Naive thymus-derived CD8-positive, alpha-beta T cell (primary cell): ENCODE data around the gene ALS2CL. TPM values are rescaled to one million over a fixed set of nuclear protein-coding genes. Genes with fewer than 3 reads are reported as not detected.
A peak's percentile ranks its signal among the peaks of the same experiment; 100 is the strongest.

Source experiments
- ATAC-seq, 2 donors: fragments of 150-1000 bp; cut with Tn5 transposase in 1 of 2; sonication (Bioruptor Pico), chemical (Tn5 transposase) in 1 of 2; 1 replicate in 1 of 2; 2 replicates in 1 of 2; pipeline ENCODE4 v1.10.0; 2021; ENCODE audit warnings: mild to moderate bottlenecking in 2 of 2, moderate library complexity in 2 of 2
- POLR2A ChIA-PET: fragments of 350-600 bp; sonication (Branson Sonifier 250); formaldehyde crosslinking; loops from one replicate; lab custom pipeline; 2021; ENCODE audit warnings: antibody characterized with exemption; lab: Charles Lee
- DNase-seq, 10 donors: peaks; one replicate each; pipeline versions ENCODE4 v3.0.0 to v3.0.0-alpha.2; 2020 to 2022
- H3K27ac Mint-ChIP-seq, 10 donors: one replicate each; pipeline ENCODE4 v1.8.0; 2020 to 2022; ENCODE audit warnings: mild to moderate bottlenecking in 10 of 10, mixed read lengths in 10 of 10, moderate library complexity in 4 of 10, inconsistent platforms in 1 of 10
- H3K27me3 Mint-ChIP-seq, 5 donors: one replicate each; pipeline ENCODE4 v1.8.0; 2021 to 2022; ENCODE audit warnings: mixed read lengths in 5 of 5
- H3K36me3 Mint-ChIP-seq, 3 donors: one replicate each; pipeline ENCODE4 v1.8.0; 2020 to 2022; ENCODE audit warnings: mixed read lengths in 3 of 3, mild to moderate bottlenecking in 2 of 3, inconsistent platforms in 1 of 3
- H3K4me1 Mint-ChIP-seq, 4 donors: one replicate each; pipeline ENCODE4 v1.8.0; 2021 to 2022; ENCODE audit warnings: mixed read lengths in 4 of 4
- H3K4me3 Mint-ChIP-seq, 10 donors: one replicate each; pipeline ENCODE4 v1.8.0; 2020 to 2022; ENCODE audit warnings: mild to moderate bottlenecking in 10 of 10, mixed read lengths in 10 of 10, moderate library complexity in 6 of 10, inconsistent platforms in 1 of 10
- H3K9me3 Mint-ChIP-seq, 9 donors: one replicate each; pipeline ENCODE4 v1.8.0; 2020 to 2022; ENCODE audit warnings: mixed read lengths in 9 of 9, mild to moderate bottlenecking in 3 of 9, inconsistent platforms in 1 of 9, moderate library complexity in 1 of 9
- polyA plus RNA-seq, 3 donors: library from polyadenylated mRNA; unstranded; fragments of 300-500 nt; fragmentation: Illumina TruSeq; gene quantifications; one replicate each; pipeline ENCODE4 v1.2.3, GENCODE V29; 2021
- total RNA-seq, 8 experiments: library from RNA in 2 of 8; stranded (reverse) in 2 of 8; gene quantifications; one replicate each; pipeline ENCODE4 v1.2.3 and lab custom pipeline; 2021 to 2026

Gene ALS2CL
- total and polyA plus RNA-seq, 5 experiments from 2014 or later, result 0.48 to 10.2 (median 1.2) TPM

DNA sequence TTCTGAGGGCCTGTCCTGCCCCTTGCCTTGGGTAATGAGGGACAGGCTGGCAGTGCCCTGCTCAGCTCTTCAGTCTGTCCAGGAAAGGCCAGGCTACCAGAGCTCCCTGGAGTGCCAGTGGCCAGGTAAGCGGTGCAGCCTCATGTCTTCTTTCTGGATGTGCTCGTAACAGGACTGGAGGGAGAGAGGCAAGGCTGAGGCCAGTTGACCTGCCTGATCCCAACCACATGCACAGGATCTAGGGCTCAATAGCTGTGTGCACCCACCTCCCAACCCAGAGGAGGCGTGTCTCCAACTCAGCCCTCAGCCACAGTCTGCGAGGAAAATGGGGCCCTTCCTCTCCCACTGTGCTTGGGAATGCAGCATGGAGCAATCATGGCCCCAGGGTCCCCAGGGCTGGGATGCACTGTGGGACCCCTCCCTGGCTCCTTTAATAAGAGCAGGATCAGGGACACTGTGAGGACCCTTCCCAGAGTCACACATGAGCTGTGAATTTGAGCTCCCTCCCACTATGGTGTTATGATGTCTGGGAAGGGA lies 22.5 kb downstream of the ALS2CL start:
- Mint-ChIP-seq H3K27me3 (no peaks in the 10 kb centered on the region), H3K4me3 (no peak overlapping the region), H3K4me1 (no peaks in the 10 kb centered on the region), H3K36me3 (no peaks in the 10 kb centered on the region), H3K9me3 (no peaks in the 10 kb centered on the region), H3K27ac (no peak overlapping the region)
- POLR2A ChIA-PET, result no interaction called here
- DNase-seq, result no peak
- ATAC-seq, result no peak

DNA sequence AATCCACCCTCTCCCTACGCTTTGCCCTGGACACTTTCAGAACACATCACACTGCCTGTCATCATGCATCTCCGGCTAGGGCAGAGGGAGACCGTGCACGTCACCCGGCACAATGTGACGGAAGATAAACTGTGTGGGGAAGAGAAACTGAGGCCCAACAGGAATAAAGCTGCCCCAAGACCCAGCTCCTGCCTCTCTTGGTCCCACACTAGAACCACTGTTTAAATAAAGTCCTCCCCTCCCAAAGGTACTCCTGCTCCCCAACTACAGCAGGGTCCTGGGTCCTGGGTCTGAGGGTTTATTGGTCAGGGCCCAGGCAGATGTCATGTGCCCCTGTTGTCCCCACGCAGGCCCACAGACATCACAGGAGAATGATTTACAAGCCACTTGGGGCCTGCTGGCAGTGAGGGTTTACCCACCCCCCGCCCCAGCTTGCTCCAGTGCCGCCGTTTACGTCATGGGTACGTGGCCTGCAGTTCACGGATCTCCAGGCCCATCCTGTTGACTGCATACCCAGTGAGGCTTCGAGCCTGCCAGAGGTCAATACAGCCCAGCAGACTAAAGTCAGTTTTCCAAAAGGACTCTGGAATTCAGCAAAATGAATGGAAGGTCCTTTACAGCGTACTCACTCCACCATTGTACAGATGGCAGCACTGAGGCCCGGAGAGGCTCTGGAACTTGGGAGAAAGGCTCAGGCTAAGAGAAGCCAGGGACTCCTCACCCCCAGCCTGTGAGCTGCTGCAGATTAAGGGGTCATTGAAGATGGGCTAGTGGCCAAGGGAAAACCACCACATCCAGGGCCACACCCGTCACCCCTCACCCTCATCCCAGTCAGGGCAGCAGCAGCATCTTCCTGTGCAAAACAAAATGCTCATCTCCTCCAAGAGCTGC lies 23.2 kb downstream of the ALS2CL start:
- H3K36me3 Mint-ChIP-seq, result no peaks in the 10 kb centered on the region
- ATAC-seq (no peak), DNase-seq (no peak)
- H3K4me3 Mint-ChIP-seq, result no peak overlapping the region
- H3K9me3 Mint-ChIP-seq, result no peaks in the 10 kb centered on the region
- H3K4me1 Mint-ChIP-seq, result no peaks in the 10 kb centered on the region
- no peaks in the 10 kb centered on the region for H3K27me3 Mint-ChIP-seq
- POLR2A ChIA-PET, result no interaction called here
- no peak overlapping the region for H3K27ac Mint-ChIP-seq

DNA sequence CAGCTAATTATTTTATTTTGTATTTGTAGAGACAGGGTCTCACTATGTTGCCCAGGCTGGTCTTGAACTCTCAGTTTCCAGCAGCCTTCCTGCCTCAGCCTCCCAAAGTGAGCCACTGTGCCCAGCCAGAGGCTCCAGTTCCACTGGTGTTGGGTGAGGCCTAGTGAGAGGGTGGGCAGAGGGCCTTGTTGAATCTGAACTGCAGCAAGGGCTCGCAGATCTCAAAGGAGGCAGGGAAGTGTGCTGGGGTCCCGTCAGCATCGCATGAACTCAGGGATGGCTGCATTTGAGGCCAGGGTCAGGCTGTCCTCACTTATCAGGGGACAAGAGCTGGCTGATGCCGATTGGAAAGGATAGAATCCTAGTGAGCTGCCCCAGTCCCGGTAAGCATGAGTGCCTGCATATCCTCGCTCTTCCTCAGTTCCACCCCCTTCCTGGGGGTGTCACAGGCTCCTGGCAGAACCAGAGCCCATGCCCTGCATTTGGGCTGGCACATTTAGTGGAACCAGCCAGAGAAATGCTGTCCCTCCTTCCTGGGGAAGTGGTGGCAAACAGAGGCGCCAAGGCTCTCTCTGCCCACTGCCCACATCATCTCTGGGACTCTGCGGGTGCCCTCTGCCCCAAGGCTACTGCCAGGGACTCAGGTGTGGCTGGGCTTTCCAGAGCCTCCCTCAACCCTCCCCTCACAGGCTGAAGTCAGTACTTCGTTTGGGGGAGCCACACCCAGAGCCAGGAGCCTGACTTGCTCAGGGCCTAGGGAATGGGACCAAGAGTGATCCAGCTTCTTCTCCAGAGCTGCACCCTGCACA lies 24.1 kb downstream of the ALS2CL start:
- POLR2A ChIA-PET, result no interaction called here
- H3K36me3 Mint-ChIP-seq, result no peaks in the 10 kb centered on the region
- peak overlapping the region in 1 of 10 donors; percentile 38 for H3K27ac Mint-ChIP-seq
- no peak overlapping the region for H3K4me3 Mint-ChIP-seq
- H3K4me1 Mint-ChIP-seq, result no peaks in the 10 kb centered on the region
- H3K27me3 Mint-ChIP-seq, result no peaks in the 10 kb centered on the region
- DNase-seq (no peak), ATAC-seq (no peak)
- no peaks in the 10 kb centered on the region for H3K9me3 Mint-ChIP-seq

DNA sequence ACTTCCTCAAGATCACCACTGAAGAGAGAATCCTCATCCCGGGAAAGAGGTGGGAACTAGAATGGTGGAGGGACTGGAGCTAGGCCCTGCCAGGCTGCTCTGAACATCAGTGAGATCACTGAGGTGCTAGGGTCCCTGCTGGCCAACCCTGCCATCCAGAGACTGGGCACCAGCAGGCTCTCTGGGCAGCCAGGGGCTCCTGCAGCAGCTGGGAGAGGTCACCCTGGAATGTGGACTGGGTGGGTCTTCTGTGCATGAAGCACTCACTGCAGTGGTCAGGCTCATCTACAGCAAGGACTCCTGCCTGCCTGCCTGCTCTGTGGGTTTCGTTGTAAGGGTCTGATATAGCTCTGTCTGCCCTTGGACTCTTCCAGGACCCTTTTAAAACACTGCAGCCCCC lies 24.9 kb downstream of the ALS2CL start:
- POLR2A ChIA-PET, result no interaction called here
- Mint-ChIP-seq H3K27me3 (no peaks in the 10 kb centered on the region), H3K36me3 (no peaks in the 10 kb centered on the region), H3K9me3 (no peaks in the 10 kb centered on the region), H3K4me3 (no peak overlapping the region), H3K27ac (peak overlapping the region in 1 of 10 donors; percentile 79), H3K4me1 (no peaks in the 10 kb centered on the region)
- DNase-seq, result no peak
- ATAC-seq, result no peak

DNA sequence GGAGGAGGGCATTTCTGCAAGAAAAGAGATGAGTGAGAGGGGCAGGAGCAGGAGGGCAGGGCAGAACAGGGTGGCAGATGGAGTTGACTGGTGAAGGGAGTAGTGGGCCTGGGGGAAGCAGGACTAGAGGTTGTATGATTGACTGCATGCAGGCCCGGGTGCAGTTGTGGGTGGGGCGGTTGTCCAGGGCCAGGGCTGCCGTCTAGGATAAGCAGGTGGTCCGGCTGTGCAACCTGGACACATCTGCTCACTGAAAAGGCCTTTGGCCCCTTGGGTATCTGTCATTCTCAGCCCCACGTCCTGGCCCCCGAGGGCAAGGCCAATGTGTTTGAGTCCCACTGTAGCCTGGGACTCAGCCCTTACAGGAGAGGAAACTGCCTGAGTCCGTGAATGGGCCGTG lies 25.4 kb downstream of the ALS2CL start:
- Mint-ChIP-seq H3K27ac (peak overlapping the region in 1 of 10 donors; percentile 79), H3K4me1 (no peaks in the 10 kb centered on the region), H3K4me3 (no peak overlapping the region), H3K27me3 (no peaks in the 10 kb centered on the region), H3K36me3 (no peaks in the 10 kb centered on the region), H3K9me3 (no peaks in the 10 kb centered on the region)
- ATAC-seq (no peak), DNase-seq (no peak)
- POLR2A ChIA-PET, result no interaction called here

DNA sequence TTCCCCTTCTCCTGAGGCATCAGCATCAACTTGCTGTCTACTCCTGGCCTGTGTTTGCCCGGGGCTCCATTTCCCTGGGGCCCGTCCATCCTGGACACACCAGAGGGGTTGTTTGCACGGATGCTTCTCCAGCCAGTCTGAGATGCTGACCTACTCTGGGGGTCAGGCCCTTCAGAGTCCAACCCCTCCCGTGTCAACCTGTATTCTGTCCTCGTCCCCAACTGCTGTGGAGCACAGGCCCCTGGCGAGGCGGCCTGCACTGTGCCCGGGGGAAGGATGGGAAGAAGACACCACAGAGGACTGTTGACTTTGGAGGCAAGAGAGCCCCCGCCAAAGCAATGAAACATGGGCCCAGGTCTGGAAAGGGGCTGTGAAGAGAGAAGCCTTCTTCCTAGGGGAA lies 25.8 kb downstream of the ALS2CL start:
- ATAC-seq, result no peak
- Mint-ChIP-seq H3K27ac (peak overlapping the region in 1 of 10 donors; percentile 79), H3K27me3 (peaks cover 0 to 2% (median 0%) of the 10 kb centered on the region in 5 donors), H3K36me3 (no peaks in the 10 kb centered on the region), H3K9me3 (no peaks in the 10 kb centered on the region), H3K4me1 (no peaks in the 10 kb centered on the region), H3K4me3 (no peak overlapping the region)
- DNase-seq, result no peak
- POLR2A ChIA-PET, result no interaction called here

DNA sequence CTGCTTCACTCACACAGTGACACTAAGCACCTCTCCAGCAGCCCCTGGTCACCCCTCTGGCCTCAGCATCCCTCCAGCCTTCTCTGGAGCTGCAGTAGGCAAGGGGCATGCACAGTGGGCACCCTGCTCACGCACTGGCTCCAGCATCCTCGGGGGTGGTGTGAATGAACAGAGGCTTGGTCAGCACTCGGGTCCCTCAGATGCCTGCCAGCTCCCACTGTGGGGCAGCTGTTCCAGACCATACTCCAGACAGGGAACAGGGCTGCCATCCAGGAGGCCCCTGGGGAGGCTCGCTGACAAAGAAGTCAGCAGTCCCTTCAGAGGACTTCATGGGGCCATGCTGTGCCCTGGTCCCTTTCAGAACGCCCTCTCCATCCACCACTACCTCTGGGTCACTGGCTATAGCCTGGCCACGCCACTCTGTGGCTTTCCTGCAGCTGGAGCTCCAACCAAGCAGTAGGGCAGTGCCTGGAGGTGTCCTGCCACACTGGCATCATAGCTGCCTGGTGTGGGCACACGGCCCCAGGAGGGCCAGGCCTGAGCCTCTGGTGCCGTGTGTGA lies 26.3 kb downstream of the ALS2CL start:
- H3K4me3 Mint-ChIP-seq, result no peak overlapping the region
- H3K4me1 Mint-ChIP-seq, result no peaks in the 10 kb centered on the region
- DNase-seq, result peak in 1 of 10 donors; percentile 13
- H3K27ac Mint-ChIP-seq, result peak overlapping the region in 3 of 10 donors; percentile 4 to 50 (median 17)
- no peak for ATAC-seq
- peaks cover 0 to 3% (median 0%) of the 10 kb centered on the region in 5 donors for H3K27me3 Mint-ChIP-seq
- POLR2A ChIA-PET, result no interaction called here
- no peaks in the 10 kb centered on the region for H3K9me3 Mint-ChIP-seq
- H3K36me3 Mint-ChIP-seq, result no peaks in the 10 kb centered on the region

DNA sequence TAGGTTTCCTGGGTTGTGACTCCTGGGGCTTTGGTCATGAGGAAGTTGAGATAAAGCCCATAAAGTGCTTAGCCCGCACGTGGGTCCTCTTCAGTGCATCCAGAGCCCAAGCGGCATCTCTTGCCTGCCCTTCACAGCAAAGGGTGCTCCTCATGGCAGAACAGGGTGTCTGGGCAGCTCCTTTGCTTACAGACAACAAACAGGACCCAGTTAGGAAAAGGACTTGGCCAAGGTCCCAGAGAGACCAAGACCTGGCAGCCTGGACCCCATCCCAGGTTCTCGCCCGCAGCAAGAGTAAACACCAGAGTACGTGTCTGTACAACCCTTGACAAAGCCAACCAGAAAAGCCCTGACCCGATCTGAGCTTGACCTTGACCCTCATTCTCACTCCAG lies 27.0 kb downstream of the ALS2CL start:
- Mint-ChIP-seq H3K27ac (peak overlapping the region in 4 of 10 donors; percentile 4 to 50 (median 14)), H3K4me3 (no peak overlapping the region), H3K36me3 (no peaks in the 10 kb centered on the region), H3K27me3 (peaks cover 0 to 6% (median 0%) of the 10 kb centered on the region in 5 donors), H3K4me1 (no peaks in the 10 kb centered on the region), H3K9me3 (no peaks in the 10 kb centered on the region)
- ATAC-seq (no peak), DNase-seq (peak in 1 of 10 donors; percentile 11)
- POLR2A ChIA-PET, result no interaction called here

DNA sequence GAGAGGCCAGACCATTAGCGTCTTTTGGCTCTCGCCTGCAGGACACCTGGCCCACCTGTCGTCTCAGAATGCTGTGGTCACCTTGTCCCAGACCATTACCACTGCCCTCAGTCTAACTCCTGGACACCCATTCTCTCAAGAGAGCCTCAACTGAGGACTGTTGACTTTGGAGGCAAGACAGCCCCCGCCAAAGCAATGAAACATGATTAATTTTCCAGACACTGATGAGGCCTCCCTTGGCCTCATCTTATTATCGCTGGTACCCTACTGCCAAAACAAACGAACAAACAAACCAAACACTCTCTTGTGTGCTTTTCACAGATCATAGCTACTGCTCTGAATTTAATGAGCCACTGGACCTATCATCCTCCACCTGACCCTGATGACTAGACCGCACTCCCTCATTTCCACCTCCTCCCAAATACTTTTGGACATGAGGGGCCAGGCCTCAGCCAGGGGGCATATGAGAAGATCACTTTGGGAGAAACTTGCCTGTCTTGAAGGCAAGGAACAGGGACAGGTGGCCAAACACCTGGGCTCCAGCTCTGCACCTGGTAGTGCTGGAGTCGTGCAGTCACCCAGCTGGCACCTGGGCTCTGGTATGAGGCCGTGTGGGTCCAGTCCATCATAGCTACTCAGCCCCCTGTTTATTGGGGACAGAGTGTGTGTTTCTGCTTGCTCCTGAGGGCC lies 27.6 kb downstream of the ALS2CL start:
- H3K27ac Mint-ChIP-seq, result no peak overlapping the region

DNA sequence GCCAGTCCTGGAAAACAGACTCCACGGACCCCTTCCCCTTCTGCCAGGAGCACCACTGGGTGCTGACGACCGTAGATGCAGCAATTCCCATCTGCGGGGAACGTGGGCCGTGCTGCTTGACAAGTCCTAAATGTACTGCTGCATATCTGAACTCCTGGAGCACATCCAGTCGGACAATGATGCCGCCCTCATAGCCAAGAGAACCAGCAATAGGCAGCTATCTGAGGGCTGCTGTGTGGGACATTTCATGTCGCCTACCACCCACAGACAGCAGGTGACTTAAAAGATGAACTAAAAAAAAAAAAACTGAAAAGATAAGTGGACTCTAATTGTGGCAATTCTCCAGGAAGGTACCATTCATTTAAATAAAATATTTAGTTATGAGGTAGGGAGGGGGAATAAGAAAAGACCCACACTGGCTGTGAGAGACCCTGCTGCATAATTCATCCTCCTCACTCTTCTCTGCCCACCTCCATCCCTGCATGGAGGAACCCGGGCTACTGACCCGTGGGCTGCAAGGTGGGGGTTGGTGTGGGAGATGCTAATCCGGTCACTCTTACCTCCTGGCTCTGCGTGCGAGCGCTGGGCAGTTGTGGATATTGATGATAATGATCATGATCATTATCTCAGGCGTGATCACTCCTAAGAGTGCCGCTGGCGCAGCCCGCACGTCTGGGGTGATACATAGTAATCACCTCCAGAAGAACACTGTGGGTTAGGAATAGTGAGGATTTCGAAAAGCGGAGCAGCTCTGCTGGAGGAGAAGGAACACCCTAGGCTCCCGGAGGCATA lies 28.3 kb downstream of the ALS2CL start:
- Mint-ChIP-seq H3K27me3 (peaks cover 0 to 6% (median 0%) of the 10 kb centered on the region in 5 donors), H3K4me3 (no peak overlapping the region), H3K36me3 (no peaks in the 10 kb centered on the region), H3K4me1 (no peaks in the 10 kb centered on the region), H3K9me3 (no peaks in the 10 kb centered on the region), H3K27ac (no peak overlapping the region)
- POLR2A ChIA-PET, result no interaction called here
- ATAC-seq, result no peak
- DNase-seq, result no peak

More for the DNA sequence above, 27.6 kb downstream of the ALS2CL start:
- no peaks in the 10 kb centered on the region for H3K36me3 Mint-ChIP-seq
- H3K27me3 Mint-ChIP-seq, result peaks cover 0 to 6% (median 0%) of the 10 kb centered on the region in 5 donors
- POLR2A ChIA-PET, result no interaction called here
- H3K4me3 Mint-ChIP-seq, result no peak overlapping the region
- peak in 1 of 10 donors; percentile 8 for DNase-seq
- ATAC-seq, result no peak
- no peaks in the 10 kb centered on the region for H3K9me3 Mint-ChIP-seq
- H3K4me1 Mint-ChIP-seq, result no peaks in the 10 kb centered on the region

DNA sequence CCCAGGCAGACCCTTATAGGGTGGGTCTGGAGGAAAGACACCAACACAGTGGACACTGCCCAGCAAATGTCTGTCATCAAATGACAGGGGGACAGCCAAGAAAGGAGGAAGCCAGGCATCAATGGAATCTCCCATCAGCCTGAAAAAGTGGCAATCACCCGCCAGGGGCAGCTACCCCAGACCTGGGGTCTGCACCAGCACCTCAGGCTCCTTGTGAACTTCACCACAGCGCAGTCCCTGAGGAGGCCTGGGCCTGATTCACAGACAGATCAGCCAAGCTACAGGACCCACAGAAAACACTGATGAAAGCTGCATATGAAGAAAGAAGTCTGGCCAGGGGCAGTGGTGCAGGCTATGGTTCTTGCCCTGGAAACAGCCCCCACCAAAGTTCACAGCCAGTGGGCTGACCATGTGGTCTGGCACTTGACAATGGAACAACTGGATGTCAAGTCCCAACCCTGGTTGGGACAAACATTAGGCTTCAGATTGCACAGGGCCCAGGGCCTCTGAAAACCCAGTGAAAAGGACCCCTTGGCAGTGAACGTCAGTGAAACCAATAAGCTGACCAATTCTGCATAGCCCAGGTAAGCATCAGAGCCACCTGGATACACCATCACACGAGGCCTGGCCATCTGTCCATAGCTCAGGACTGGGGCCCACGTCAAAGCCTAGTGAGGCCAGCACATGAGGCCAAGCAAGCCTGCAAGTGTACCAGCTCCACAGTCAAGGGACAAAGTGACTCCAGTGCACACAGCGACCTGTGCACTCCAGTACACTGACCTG lies 29.1 kb downstream of the ALS2CL start:
- ATAC-seq (no peak), DNase-seq (no peak)
- no peaks in the 10 kb centered on the region for H3K36me3 Mint-ChIP-seq
- no peaks in the 10 kb centered on the region for H3K9me3 Mint-ChIP-seq
- H3K27me3 Mint-ChIP-seq, result peaks cover 0 to 6% (median 0%) of the 10 kb centered on the region in 5 donors
- no peak overlapping the region for H3K4me3 Mint-ChIP-seq
- POLR2A ChIA-PET, result no interaction called here
- no peak overlapping the region for H3K27ac Mint-ChIP-seq
- no peaks in the 10 kb centered on the region for H3K4me1 Mint-ChIP-seq
